ENCODE results near the gene FTO.

GRCh38 chr16:54164789-54165173, 460.8 kb downstream of the FTO start:
- no peak for TF ChIP-seq CTCF (IDR thresholded peaks at IDR 0.05)
- no peak for TF ChIP-seq POLR2A (IDR thresholded peaks at IDR 0.05)
- TF ChIP-seq EP300 (IDR thresholded peaks at IDR 0.05) = no peak
- TF ChIP-seq POLR2AphosphoS5 (IDR thresholded peaks at IDR 0.05) = no peak
